Measurements from ENCODE around the gene SLC2A14. TPM values are rescaled to one million over a fixed set of nuclear protein-coding genes. Genes with fewer than 3 reads are reported as not detected.

Gene SLC2A14
- total RNA-seq, 1 experiment from 2014 or later: not detected

Small RNA genes lying within 50 kb of the gene (small RNA-seq; reads per million reads assigned to genes)
- not detected for gene RF00019

Other genes starting within 250 kb of the SLC2A14 start
- not detected in 2 replicates for gene APOBEC1, start 207.0 kb downstream of the SLC2A14 start, total RNA-seq (2014; rRNA removed; shearing (Covaris generic))
- not detected in 2 replicates for gene GDF3, start 177.1 kb downstream of the SLC2A14 start, total RNA-seq (2014; rRNA removed; shearing (Covaris generic))
- gene DPPA3, start 161.5 kb downstream of the SLC2A14 start, total RNA-seq (2014; rRNA removed; shearing (Covaris generic)): not detected in 2 replicates
- not detected in 2 replicates for gene CLEC4C, start 125.5 kb downstream of the SLC2A14 start, total RNA-seq (2014; rRNA removed; shearing (Covaris generic))
- not detected in 2 replicates for gene NANOGNB, start 107.7 kb downstream of the SLC2A14 start, total RNA-seq (2014; rRNA removed; shearing (Covaris generic))
- gene NANOG, start 83.5 kb downstream of the SLC2A14 start, total RNA-seq (2014; rRNA removed; shearing (Covaris generic)): not detected in 2 replicates
- 12.0 and 17.0 TPM in 2 replicates for gene SLC2A3, start 63.3 kb upstream of the SLC2A14 start, total RNA-seq (2014; rRNA removed; shearing (Covaris generic))
- 5.8 and 7.4 TPM in 2 replicates for gene FOXJ2, start 159.8 kb upstream of the SLC2A14 start, total RNA-seq (2014; rRNA removed; shearing (Covaris generic))
- gene C3AR1, start 193.4 kb upstream of the SLC2A14 start, total RNA-seq (2014; rRNA removed; shearing (Covaris generic)): 1.9 and 3.1 TPM in 2 replicates
- 51.0 and 62.7 TPM in 2 replicates for gene NECAP1, start 209.4 kb upstream of the SLC2A14 start, total RNA-seq (2014; rRNA removed; shearing (Covaris generic))